IMR-90 (cell line): Measurements from ENCODE around the gene NEGR1. TPM values are rescaled to one million over a fixed set of nuclear protein-coding genes. Genes with fewer than 3 reads are reported as not detected.
A peak's percentile ranks its signal among the peaks of the same experiment; 100 is the strongest.

Experiments
- ATAC-seq: fragments of 200-7000 bp; cut with Tn5 transposase; 2 replicates; pipeline ENCODE4 v1.9.1; 2020; ENCODE audit warnings: low read depth, mild to moderate bottlenecking, moderate library complexity
- BruUV-seq: library from RNA; stranded (reverse); fragments of 400-500 nt; replicated peaks from 2 replicates; lab custom pipeline; 2021; lab: Mats Ljungman, UMichigan
- CTCF ChIA-PET: fragments of 300-600 bp; formaldehyde crosslinking; extraction: SDS; loops from one replicate; lab custom pipeline; 2021; ENCODE audit warnings: antibody characterized with exemption; lab: Yijun Ruan, JAX
- POLR2A ChIA-PET: fragments of 300-600 bp; sonication (Branson Sonifier 250); formaldehyde crosslinking; loops from one replicate; lab custom pipeline; 2022; ENCODE audit warnings: antibody characterized with exemption; ENCODE audit not compliant: unreplicated experiment; lab: Charles Lee
- DNase-seq: peaks from one replicate; pipeline ENCODE4 v3.0.0; 2013
- H2AFZ ChIP-seq: replicated peaks from 2 replicates; pipeline ENCODE3; 2013; ENCODE audit warnings: low read length, mild to moderate bottlenecking; ENCODE audit not compliant: poor library complexity
- H2AK5ac ChIP-seq: 2 replicates; pipeline ENCODE4 v1.6.1; 2013; ENCODE audit warnings: low read depth, low read length, inconsistent platforms
- H2AK9ac ChIP-seq: replicated peaks from 2 replicates; pipeline ENCODE3; 2013; ENCODE audit warnings: mild to moderate bottlenecking, low read depth, low read length, moderate library complexity; ENCODE audit not compliant: poor library complexity
- H2BK120ac ChIP-seq: 2 replicates; pipeline ENCODE4 v1.6.1; 2013; ENCODE audit warnings: low read depth, low read length, inconsistent platforms
- H2BK15ac ChIP-seq: 3 replicates; pipeline ENCODE4 v1.6.1; 2013; ENCODE audit warnings: low read depth, low read length, inconsistent platforms
- H2BK20ac ChIP-seq: 2 replicates; pipeline ENCODE4 v1.6.1; 2013; ENCODE audit warnings: low read depth, mild to moderate bottlenecking, inconsistent platforms, low read length, moderate library complexity
- H2BK5ac ChIP-seq: 2 replicates; pipeline ENCODE4 v1.6.1; 2013; ENCODE audit warnings: mild to moderate bottlenecking, low read depth, low read length, inconsistent platforms; ENCODE audit not compliant: poor library complexity, severe bottlenecking
- H3K14ac ChIP-seq: replicated peaks from 2 replicates; pipeline ENCODE4 v1.6.1; 2013; ENCODE audit warnings: low read depth, low read length, inconsistent platforms
- H3K18ac ChIP-seq: 2 replicates; pipeline ENCODE4 v1.6.1; 2013; ENCODE audit warnings: low read depth, low read length, control low read depth
- H3K23ac ChIP-seq: 2 replicates; pipeline ENCODE4 v1.6.1; 2013; ENCODE audit warnings: low read depth, low read length, inconsistent platforms
- H3K27ac ChIP-seq: 2 replicates; pipeline ENCODE4 v1.5.1; 2013; ENCODE audit warnings: mild to moderate bottlenecking, control low read depth, low read length; ENCODE audit not compliant: insufficient read depth
- H3K27me3 ChIP-seq: 2 replicates; pipeline ENCODE4 v1.6.1; 2013; ENCODE audit warnings: low read length; ENCODE audit not compliant: control insufficient read depth, insufficient read depth
- H3K36me3 ChIP-seq: 2 replicates; pipeline ENCODE4 v1.6.1; 2013; ENCODE audit warnings: low read length, mixed read lengths; ENCODE audit not compliant: control insufficient read depth, insufficient read depth
- H3K4ac ChIP-seq: 2 replicates; pipeline ENCODE4 v1.6.1; 2013; ENCODE audit warnings: low read depth, low read length, inconsistent platforms
- H3K4me1 ChIP-seq: 2 replicates; pipeline ENCODE4 v1.6.1; 2013; ENCODE audit warnings: low read length, mixed read lengths; ENCODE audit not compliant: control insufficient read depth, insufficient read depth
- H3K4me2 ChIP-seq: 2 replicates; pipeline ENCODE4 v1.6.1; 2013; ENCODE audit warnings: low read depth, mild to moderate bottlenecking, control low read depth, low read length, moderate library complexity
- H3K4me3 ChIP-seq: 2 replicates; pipeline ENCODE4 v1.5.1; 2013; ENCODE audit warnings: low read depth, mild to moderate bottlenecking, control low read depth, low read length, moderate library complexity; ENCODE audit not compliant: insufficient read depth
- H3K56ac ChIP-seq: 2 replicates; pipeline ENCODE4 v1.6.1; 2013; ENCODE audit warnings: low read length, inconsistent platforms; ENCODE audit not compliant: insufficient read depth; ENCODE audit errors: extremely low read depth
- H3K79me1 ChIP-seq, 2 experiments: 2 replicates each; pipeline ENCODE4 v1.6.1; 2013; ENCODE audit warnings: low read length in 2 of 2, inconsistent platforms in 1 of 2, low read depth in 1 of 2
- H3K9ac ChIP-seq: 2 replicates; pipeline ENCODE4 v1.6.1; 2013; ENCODE audit warnings: low read depth, low read length, control low read depth
- H3K9me1 ChIP-seq: 2 replicates; pipeline ENCODE4 v1.6.1; 2013; ENCODE audit warnings: low read length, inconsistent platforms; ENCODE audit not compliant: insufficient read depth
- H3K9me3 ChIP-seq: 2 replicates; pipeline ENCODE4 v1.6.1; 2013; ENCODE audit warnings: low read length; ENCODE audit not compliant: control insufficient read depth, insufficient read depth
- H4K20me1 ChIP-seq: 2 replicates; pipeline ENCODE4 v1.6.1; 2013; ENCODE audit warnings: low read length, inconsistent platforms; ENCODE audit not compliant: insufficient read depth
- H4K5ac ChIP-seq: 2 replicates; pipeline ENCODE4 v1.6.1; 2013; ENCODE audit warnings: mild to moderate bottlenecking, low read depth, low read length, control low read depth
- H4K8ac ChIP-seq, 2 experiments: 2 replicates each; pipeline ENCODE4 v1.6.1; 2013; ENCODE audit warnings: low read depth in 2 of 2, low read length in 2 of 2, control low read depth in 1 of 2, inconsistent platforms in 1 of 2
- H4K91ac ChIP-seq: 2 replicates; pipeline ENCODE4 v1.6.1; 2013; ENCODE audit warnings: low read depth, low read length, inconsistent platforms; ENCODE audit not compliant: insufficient read depth
- CEBPB ChIP-seq: IDR thresholded peaks from 2 replicates; pipeline ENCODE4 v1.6.1; 2012; ENCODE audit warnings: low read depth, low read length, improper control_type of control experiment
- CTCF ChIP-seq: conservative IDR thresholded peaks from 2 replicates; pipeline ENCODE4 v1.5.1; 2012; ENCODE audit warnings: mild to moderate bottlenecking, low read depth, low read length, improper control_type of control experiment
- FOS ChIP-seq: fragments of 150-350 bp; IDR thresholded peaks from 2 replicates; pipeline ENCODE4 v1.6.1; 2016; ENCODE audit warnings: low read depth, low read length
- MXI1 ChIP-seq: IDR thresholded peaks from 2 replicates; pipeline ENCODE4 v1.6.1; 2012; ENCODE audit warnings: low read depth, mild to moderate bottlenecking, low read length, moderate library complexity, borderline replicate concordance
- NFE2L2 ChIP-seq: fragments of 150-350 bp; IDR thresholded peaks from 2 replicates; pipeline ENCODE4 v1.6.1; 2016; ENCODE audit warnings: low read depth, mild to moderate bottlenecking, low read length
- RAD21 ChIP-seq: IDR thresholded peaks from 2 replicates; pipeline ENCODE4 v1.6.1; 2012; ENCODE audit warnings: low read length, improper control_type of control experiment
- RFX5 ChIP-seq: IDR thresholded peaks from 2 replicates; pipeline ENCODE4 v1.8.0; 2012; ENCODE audit warnings: low read depth, mild to moderate bottlenecking, low read length, moderate library complexity
- SMC3 ChIP-seq: fragments of 150-350 bp; IDR thresholded peaks from 2 replicates; pipeline ENCODE4 v1.6.1; 2016; ENCODE audit warnings: low read depth, mild to moderate bottlenecking, antibody characterized with exemption, low read length, moderate library complexity
- USF2 ChIP-seq: fragments of 150-350 bp; IDR thresholded peaks from 2 replicates; pipeline ENCODE4 v1.6.1; 2017; ENCODE audit warnings: mild to moderate bottlenecking, antibody characterized with exemption, low read length, low read depth
- WGBS, 2 experiments: methylation state at CpG; one replicate each; pipeline versions ENCODE4 v1.1.5 to v1.1.7; 2013; ENCODE audit warnings: missing lambda C conversion rate in 2 of 2; ENCODE audit not compliant: insufficient read length in 1 of 2; ENCODE audit errors: extremely low coverage in 2 of 2; 5-methylcytosine and 5-hydroxymethylcytosine counted together
- dilution Hi-C: fragments of 300-500 bp; cut with HindIII; formaldehyde crosslinking; loops from one replicate; pipeline ENCODE4 v1.14.3; 2018; ENCODE audit warnings: low sequenced_read_pairs; ENCODE audit not compliant: unreplicated experiment
- in situ Hi-C: fragments of 300-500 bp; cut with MboI; formaldehyde crosslinking; loops from 3 replicates; pipeline ENCODE4 v1.14.3; 2019; ENCODE audit warnings: low sequenced_read_pairs, inconsistent platforms, mixed read lengths
- intact Hi-C: fragments of 100-400 bp; cut with micrococcal nuclease; formaldehyde crosslinking; loops from 2 replicates; pipeline ENCODE4 v1.10.0; 2022
- polyA plus RNA-seq, 3 experiments: library from polyadenylated mRNA; depleted of rRNA; stranded (reverse); fragments of >200 nt; gene quantifications; 2 replicates each; pipeline ENCODE4 v1.2.3, GENCODE V29; 2012; ENCODE audit warnings: low replicate concordance in 1 of 3
- total RNA-seq: library from RNA; depleted of rRNA; stranded (reverse); fragments of >200 nt; gene quantifications from 2 replicates; pipeline ENCODE4 v1.2.3, GENCODE V29; 2012

NEGR1 gene
- total and polyA plus RNA-seq, 2 of the 4 experiments (the other 2 are of a cell fraction), result 5.1 to 9.1 TPM

- Histone ChIP-seq H3K36me3 (no peaks in the 10 kb centered on the region), H3K56ac (no peak overlapping the region), H3K27me3 (no peaks in the 10 kb centered on the region), H4K5ac (no peak overlapping the region), H2BK15ac (no peak overlapping the region), H3K14ac (no peak overlapping the region), H3K4ac (no peak overlapping the region), H3K4me2 (no peak overlapping the region), H3K4me3 (no peak overlapping the region), H2AFZ (no peak overlapping the region), H2BK20ac (no peak overlapping the region), H2AK5ac (no peak overlapping the region), H3K9me1 (no peaks in the 10 kb centered on the region), H3K4me1 (no peaks in the 10 kb centered on the region; the same call in 1 of the 2 replicates), H2BK120ac (no peak overlapping the region), H3K9me3 (no peaks in the 10 kb centered on the region), H4K20me1 (no peaks in the 10 kb centered on the region), H3K18ac (no peak overlapping the region), H3K9ac (no peak overlapping the region), H4K8ac (no peak overlapping the region), H4K91ac (no peak overlapping the region), H3K79me1 (no peaks in the 10 kb centered on the region), H3K23ac (no peak overlapping the region), H2BK5ac (no peak overlapping the region), H2AK9ac (no peak overlapping the region), H3K27ac (no peak overlapping the region)
- POLR2A ChIA-PET, result no interaction called here
- intact Hi-C loops, result no loop called here
- CTCF ChIA-PET, result no interaction called here
- dilution Hi-C loops, result no loop called here
- ATAC-seq (no peak; the same call in 1 of the 2 replicates), DNase-seq (peak; percentile 13)
- WGBS, 2 experiments, result no CpG with 5 or more reads among the region's 7 CpGs
- TF ChIP-seq NFE2L2 (no peak), RAD21 (no peak), SMC3 (no peak), MXI1 (no peak), FOS (no peak), CTCF (no peak), RFX5 (no peak), USF2 (no peak), CEBPB (no peak)
- BruUV-seq, result no TSS peak
- in situ Hi-C loops, result no loop called here
These were observed 218.8 kb downstream of the NEGR1 start for GRCh38 chr1:72063364-72064044.
